NCI-H187 (cell line): ENCODE measurements around the gene ATP5MG.

Source experiments
- DNase-seq, 2 experiments: peaks; one replicate each; lab custom pipeline; 2025; lab: John Stamatoyannopoulos, UW

ATP5MG gene

DNA sequence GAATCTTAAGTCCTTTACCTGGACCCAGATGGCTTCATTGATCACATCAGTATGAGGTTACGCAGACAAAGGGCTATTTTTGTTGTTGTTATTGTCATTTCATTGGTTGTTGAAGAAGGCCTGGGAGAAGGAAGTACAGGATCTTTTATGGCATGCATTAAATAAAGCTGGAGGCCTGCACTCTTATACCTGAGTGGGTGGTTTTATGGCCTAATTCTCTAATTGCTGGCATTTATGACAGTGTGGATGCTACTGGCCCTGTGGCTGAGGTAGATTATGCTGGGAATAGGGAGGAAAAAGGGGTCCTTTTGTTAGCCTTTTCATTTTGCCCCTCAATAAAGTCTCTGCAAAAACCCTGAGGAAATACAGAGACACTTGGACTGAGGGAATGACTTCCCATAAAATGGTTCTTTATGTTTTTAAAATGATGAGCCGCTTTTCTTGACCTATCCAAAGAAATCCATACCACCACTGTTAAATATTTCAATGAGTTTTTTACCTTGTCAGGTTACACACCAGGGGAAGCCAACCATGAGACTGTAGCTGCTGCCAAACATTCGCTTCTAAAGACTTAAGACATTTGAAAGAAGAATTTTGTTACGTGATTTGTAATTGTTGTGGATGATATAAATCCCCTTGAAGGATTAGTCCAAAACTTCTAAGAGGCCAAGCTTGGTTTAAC, 41.6 kb downstream of the ATP5MG start:
- no peak for DNase-seq

- no peak for DNase-seq
Measured at GRCh38 chr11:118443590-118444218, 42.3 kb downstream of the ATP5MG start.

GRCh38 chr11:118447423-118447822, 46.0 kb downstream of the ATP5MG start:
- DNase-seq = no peak

- DNase-seq = no peak
Measured at GRCh38 chr11:118448294-118448693, 46.9 kb downstream of the ATP5MG start.

GRCh38 chr11:118449316-118449918, 48.0 kb downstream of the ATP5MG start:
- no peak for DNase-seq

DNA sequence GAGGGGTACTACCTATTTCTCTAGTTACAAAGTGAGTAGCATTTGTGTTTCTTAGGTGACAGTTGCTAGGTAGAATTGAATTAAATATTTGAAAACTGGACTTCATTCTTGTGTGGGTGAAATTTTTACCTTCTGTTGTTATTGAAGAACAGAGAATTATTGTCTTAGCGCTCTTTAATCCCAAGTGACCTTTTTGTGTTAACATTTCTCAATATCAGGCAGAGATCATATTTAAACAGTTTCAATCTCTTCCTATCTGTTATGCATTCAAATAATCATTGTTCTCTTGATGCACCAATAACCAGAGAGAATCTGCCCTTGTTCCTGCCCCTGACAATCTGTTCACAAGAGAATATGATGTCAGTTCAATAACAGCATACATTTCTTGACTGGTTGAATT, 49.0 kb downstream of the ATP5MG start:
- no peak for DNase-seq
